Measurements from ENCODE around the gene SALL4.

DNA sequence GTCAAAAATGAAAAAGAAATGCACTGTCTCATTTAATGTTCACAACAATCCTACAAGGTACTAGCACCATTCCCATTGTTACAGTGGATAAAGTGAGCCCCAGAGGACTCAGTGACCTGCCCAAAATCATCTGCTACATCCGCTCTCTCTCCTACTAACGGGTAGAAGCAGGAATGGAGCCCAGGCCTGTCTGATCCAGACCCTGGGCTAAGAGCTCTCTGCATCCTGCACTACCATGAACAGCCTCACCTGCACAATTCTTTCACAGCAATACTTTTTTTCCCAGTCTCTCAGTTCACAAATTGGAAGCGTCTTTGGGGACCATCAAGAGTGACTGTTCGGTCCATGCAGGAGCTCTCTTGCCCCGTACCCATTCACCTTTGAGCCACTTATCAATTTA is 65.4 kb downstream of the SALL4 start:
- no peak for TF ChIP-seq GATA3 (IDR thresholded peaks at IDR 0.05; ENCODE audit: low read depth, low read length)
- TF ChIP-seq GATA2 (IDR thresholded peaks at IDR 0.05; ENCODE audit: low read depth, low read length) = no peak

Data from SH-SY5Y (cell line).